Esophagus muscularis mucosa (tissue), 4 donors: Measurements from ENCODE around the gene KATNB1. TPM values are rescaled to one million over a fixed set of nuclear protein-coding genes. Genes with fewer than 3 reads are reported as not detected.

ENCODE experiments used
- DNase-seq: peaks from one replicate; pipeline ENCODE4 v3.0.0-alpha.2; 2017; ENCODE audit errors: extremely low spot score
- H3K27ac ChIP-seq, 4 donors: fragments of 200-600 bp; sonication (generic); replicated peaks in 1 of 4; 1 replicate in 3 of 4; 2 replicates in 1 of 4; pipeline ENCODE4 v1.5.1; 2016 to 2019; ENCODE audit warnings: mild to moderate bottlenecking in 1 of 4
- H3K27me3 ChIP-seq, 4 donors: fragments of 200-600 bp; sonication (generic); one replicate each; pipeline versions ENCODE4 v1.5.1 to v1.6.0; 2016 to 2019
- H3K36me3 ChIP-seq, 4 donors: fragments of 200-600 bp; sonication (generic); one replicate each; pipeline ENCODE4 v1.5.1; 2016 to 2019
- H3K4me1 ChIP-seq, 4 donors: fragments of 200-600 bp; sonication (generic); one replicate each; pipeline ENCODE4 v1.5.1; 2016 to 2019
- H3K4me3 ChIP-seq, 4 donors: fragments of 200-600 bp; sonication (generic); 1 replicate in 2 of 4; 2 replicates in 2 of 4; pipeline ENCODE4 v1.5.1; 2016 to 2019; ENCODE audit warnings: mild to moderate bottlenecking in 4 of 4, moderate library complexity in 1 of 4
- H3K9me3 ChIP-seq, 4 donors: fragments of 200-600 bp; sonication (generic); 1 replicate in 3 of 4; 2 replicates in 1 of 4; pipeline ENCODE4 v1.5.1; 2016 to 2019
- EP300 ChIP-seq: sonication (generic); formaldehyde crosslinking; IDR thresholded peaks from one replicate; pipeline ENCODE4 v1.6.1; 2017; ENCODE audit warnings: antibody characterized with exemption
- POLR2A ChIP-seq: fragments of 450-650 bp; IDR thresholded peaks from one replicate; pipeline ENCODE4 v1.6.1; 2017; ENCODE audit warnings: antibody characterized with exemption, moderate library complexity, mild to moderate bottlenecking, low read depth
- POLR2AphosphoS5 ChIP-seq, 2 donors: sonication (generic); formaldehyde crosslinking; IDR thresholded peaks; one replicate each; pipeline ENCODE4 v1.6.1; 2017; ENCODE audit warnings: antibody characterized with exemption in 2 of 2
- WGBS: methylation state at CpG from one replicate; pipeline ENCODE4 v1.1.5; 2018; 5-methylcytosine and 5-hydroxymethylcytosine counted together
- intact Hi-C: fragments of 100-400 bp; cut with DNase I; formaldehyde crosslinking; loops from one replicate; pipeline ENCODE4 v1.15.1; 2023
- total RNA-seq, 4 donors: library from RNA; depleted of rRNA; stranded (reverse); fragments of >200 nt; gene quantifications; one replicate each; pipeline versions ENCODE4 v1.1.0 to v1.2.1, GENCODE V29; 2016
- TF ChIP-seq, protein P1 (sequence below), 3 experiments: fragments of 200-600 bp in 2 of 3; fragments of 450-650 bp in 1 of 3; sonication (generic) in 2 of 3; IDR thresholded peaks; one replicate each; pipeline ENCODE4 v1.5.1; 2017 to 2019; ENCODE audit warnings: antibody characterized with exemption in 3 of 3, mild to moderate bottlenecking in 2 of 3, moderate library complexity in 1 of 3

Gene KATNB1
- total RNA-seq, 4 donors from 2014 or later: 10.4 to 16.9 (median 15.3) TPM

DNA sequence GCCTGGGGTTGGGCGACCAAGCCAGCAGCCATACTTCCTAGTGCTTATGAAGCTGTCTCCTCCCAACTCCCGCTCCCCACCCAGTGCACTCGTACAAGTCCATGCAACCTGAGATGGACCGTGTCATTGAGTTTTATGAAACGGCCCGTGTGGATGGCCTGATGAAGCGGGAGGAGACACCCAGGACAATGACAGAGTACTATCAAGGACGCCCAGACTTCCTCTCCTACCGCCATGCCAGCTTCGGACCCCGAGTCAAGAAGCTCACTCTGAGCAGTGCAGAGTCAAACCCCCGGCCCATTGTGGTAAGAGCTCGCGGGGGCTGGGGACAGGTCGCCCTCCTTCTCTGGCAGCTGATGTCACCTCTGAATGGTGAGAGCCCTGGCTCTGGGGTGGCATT lies 11.0 kb upstream of the KATNB1 start:
- Histone ChIP-seq H3K36me3 (no peaks in the 10 kb centered on the region), H3K9me3 (no peaks in the 10 kb centered on the region), H3K4me3 (no peak overlapping the region), H3K27me3 (peaks cover 0 to 19% (median 0%) of the 10 kb centered on the region in 4 donors), H3K27ac (no peak overlapping the region), H3K4me1 (no peaks in the 10 kb centered on the region)
- TF ChIP-seq EP300 (no peak), POLR2AphosphoS5 (IDR thresholded peaks at IDR 0.05) (no peak), POLR2A (no peak)
- TF ChIP-seq, protein P1, sequence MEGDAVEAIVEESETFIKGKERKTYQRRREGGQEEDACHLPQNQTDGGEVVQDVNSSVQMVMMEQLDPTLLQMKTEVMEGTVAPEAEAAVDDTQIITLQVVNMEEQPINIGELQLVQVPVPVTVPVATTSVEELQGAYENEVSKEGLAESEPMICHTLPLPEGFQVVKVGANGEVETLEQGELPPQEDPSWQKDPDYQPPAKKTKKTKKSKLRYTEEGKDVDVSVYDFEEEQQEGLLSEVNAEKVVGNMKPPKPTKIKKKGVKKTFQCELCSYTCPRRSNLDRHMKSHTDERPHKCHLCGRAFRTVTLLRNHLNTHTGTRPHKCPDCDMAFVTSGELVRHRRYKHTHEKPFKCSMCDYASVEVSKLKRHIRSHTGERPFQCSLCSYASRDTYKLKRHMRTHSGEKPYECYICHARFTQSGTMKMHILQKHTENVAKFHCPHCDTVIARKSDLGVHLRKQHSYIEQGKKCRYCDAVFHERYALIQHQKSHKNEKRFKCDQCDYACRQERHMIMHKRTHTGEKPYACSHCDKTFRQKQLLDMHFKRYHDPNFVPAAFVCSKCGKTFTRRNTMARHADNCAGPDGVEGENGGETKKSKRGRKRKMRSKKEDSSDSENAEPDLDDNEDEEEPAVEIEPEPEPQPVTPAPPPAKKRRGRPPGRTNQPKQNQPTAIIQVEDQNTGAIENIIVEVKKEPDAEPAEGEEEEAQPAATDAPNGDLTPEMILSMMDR (IDR thresholded peaks at IDR 0.05): no peak
- intact Hi-C loops: no loop called here
- DNase-seq: no peak
- WGBS: 66% methylated on average over 11 of the region's 15 CpGs

DNA sequence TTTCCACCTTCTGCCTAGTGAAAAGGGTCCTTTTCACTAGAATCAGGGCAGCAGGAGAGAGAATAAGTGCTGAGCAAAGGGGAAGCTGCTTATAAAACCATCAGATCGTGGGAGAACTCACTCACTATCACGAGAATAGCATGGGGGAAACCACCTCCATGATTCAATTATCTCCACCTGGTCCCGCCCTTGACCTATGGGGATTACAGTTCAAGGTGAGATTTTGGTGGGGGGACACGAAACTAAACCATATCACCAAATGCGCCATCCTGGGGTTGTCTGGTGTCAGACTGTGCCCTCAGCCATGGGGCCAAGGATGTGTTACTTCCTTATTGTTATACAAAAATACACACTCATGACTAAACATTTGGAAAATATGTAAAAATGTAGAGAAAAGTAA lies 10.4 kb upstream of the KATNB1 start:
- H3K9me3 ChIP-seq: no peaks in the 10 kb centered on the region
- H3K36me3 ChIP-seq: no peaks in the 10 kb centered on the region
- H3K27ac ChIP-seq: no peak overlapping the region
- H3K27me3 ChIP-seq: peaks cover 0 to 19% (median 0%) of the 10 kb centered on the region in 4 donors
- H3K4me1 ChIP-seq: no peaks in the 10 kb centered on the region
- WGBS: 66% methylated on average over 5 of the region's 5 CpGs
- intact Hi-C loops: no loop called here
- TF ChIP-seq, protein P1 (IDR thresholded peaks at IDR 0.05): no peak
- TF ChIP-seq POLR2A: no peak
- no peak for TF ChIP-seq POLR2AphosphoS5 (IDR thresholded peaks at IDR 0.05)
- no peak for TF ChIP-seq EP300
- no peak for DNase-seq
- no peak overlapping the region for H3K4me3 ChIP-seq

DNA sequence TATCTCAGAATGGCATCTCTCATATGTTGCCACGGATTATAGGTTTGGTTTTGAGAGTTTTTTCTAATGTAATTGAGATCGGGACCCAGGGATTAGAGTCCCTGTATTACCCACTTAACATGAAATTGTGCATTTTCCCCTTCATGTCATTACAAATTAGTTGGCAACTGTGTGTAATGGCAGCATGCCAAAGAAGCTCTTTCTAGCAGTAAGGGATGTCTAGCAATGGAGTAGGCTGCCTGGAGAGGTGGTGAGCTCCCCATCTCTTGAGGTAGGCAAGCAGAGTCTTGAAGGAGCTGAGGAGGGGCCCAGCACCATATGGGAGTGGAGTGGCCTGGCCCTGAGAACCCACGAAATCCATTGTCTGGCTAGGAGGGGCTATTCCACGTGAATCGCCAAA lies 10.0 kb upstream of the KATNB1 start:
- WGBS: 82% methylated on average over 4 of the region's 5 CpGs
- DNase-seq: no peak
- no peaks in the 10 kb centered on the region for H3K9me3 ChIP-seq
- H3K27ac ChIP-seq: no peak overlapping the region
- no peak for TF ChIP-seq EP300
- no peak for TF ChIP-seq POLR2AphosphoS5 (IDR thresholded peaks at IDR 0.05)
- no peak for TF ChIP-seq POLR2A
- TF ChIP-seq, protein P1 (IDR thresholded peaks at IDR 0.05): no peak
- H3K27me3 ChIP-seq: peaks cover 0 to 19% (median 0%) of the 10 kb centered on the region in 4 donors
- no peaks in the 10 kb centered on the region for H3K4me1 ChIP-seq
- no peaks in the 10 kb centered on the region for H3K36me3 ChIP-seq
- intact Hi-C loops: no loop called here
- H3K4me3 ChIP-seq: no peak overlapping the region

DNA sequence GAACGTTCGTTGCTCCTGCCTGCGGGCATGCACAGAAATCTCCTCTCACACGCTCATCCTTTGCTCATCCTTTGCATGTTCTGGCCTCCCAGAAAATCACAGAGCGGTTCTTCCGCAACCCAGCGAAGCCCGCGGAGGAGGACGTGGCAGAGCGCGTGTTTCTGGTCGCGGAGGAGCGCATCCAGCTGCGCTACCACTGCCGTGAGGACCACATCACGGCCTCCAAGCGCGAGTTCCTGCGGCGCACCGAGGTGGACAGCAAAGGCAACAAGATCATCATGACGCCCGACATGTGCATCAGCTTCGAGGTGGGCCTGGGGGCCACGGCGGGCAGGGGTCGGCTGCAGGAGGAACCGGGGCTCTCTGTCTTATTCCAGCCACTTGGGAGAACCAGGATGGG lies 9.6 kb upstream of the KATNB1 start:
- no peak for DNase-seq
- intact Hi-C loops: no loop called here

More for the DNA sequence above, 9.6 kb upstream of the KATNB1 start:
- 93% methylated on average over 29 of the region's 30 CpGs for WGBS
- Histone ChIP-seq H3K4me1 (no peaks in the 10 kb centered on the region), H3K9me3 (no peaks in the 10 kb centered on the region), H3K27ac (no peak overlapping the region), H3K36me3 (no peaks in the 10 kb centered on the region), H3K27me3 (peaks cover 0 to 19% (median 0%) of the 10 kb centered on the region in 4 donors), H3K4me3 (no peak overlapping the region)
- TF ChIP-seq, protein P1 (IDR thresholded peaks at IDR 0.05): no peak
- TF ChIP-seq POLR2A (no peak), POLR2AphosphoS5 (IDR thresholded peaks at IDR 0.05) (no peak), EP300 (no peak)
